Lower leg skin (tissue), 3 donors: ENCODE results near the gene CMIP.

Experiments used
- CTCF ChIP-seq, 3 donors: fragments of 450-650 bp; IDR thresholded peaks; one replicate each; pipeline ENCODE4 v1.5.1; 2016; ENCODE audit warnings: antibody characterized with exemption in 3 of 3, mild to moderate bottlenecking in 3 of 3, moderate library complexity in 2 of 3
- POLR2A ChIP-seq, 2 donors: fragments of 450-650 bp; IDR thresholded peaks; one replicate each; pipeline ENCODE4 v1.6.1; 2016 to 2017; ENCODE audit warnings: antibody characterized with exemption in 2 of 2, mild to moderate bottlenecking in 1 of 2, moderate library complexity in 1 of 2

GRCh38 chr16:81558077-81558443, 113.5 kb downstream of the CMIP start:
- TF ChIP-seq CTCF (IDR thresholded peaks at IDR 0.05): no peak
- no peak for TF ChIP-seq POLR2A (IDR thresholded peaks at IDR 0.05)
